HCT116 (cell line): ENCODE data around the gene KPNA4.

ENCODE experiments used
- ATF3 ChIP-seq: IDR thresholded peaks from 2 replicates; pipeline ENCODE4 v1.6.1; 2012
- CBX3 ChIP-seq: IDR thresholded peaks from 2 replicates; pipeline ENCODE4 v1.6.1; 2012; ENCODE audit warnings: low read depth
- CTCF ChIP-seq, 3 experiments: fragments of 200-600 bp in 1 of 3; sonication (generic) in 1 of 3; IDR thresholded peaks in 2 of 3; conservative IDR thresholded peaks in 1 of 3; 2 replicates each; pipeline ENCODE4 v1.5.1; 2012 to 2017; ENCODE audit warnings: low read depth in 2 of 3, low read length in 2 of 3, antibody characterized with exemption in 1 of 3, borderline replicate concordance in 1 of 3, control low read depth in 1 of 3, mild to moderate bottlenecking in 1 of 3, mixed read lengths in 1 of 3, mixed run types in 1 of 3, moderate library complexity in 1 of 3; ENCODE audit not compliant: insufficient read depth in 1 of 3
- EZH2phosphoT487 ChIP-seq: fragments of 200-600 bp; IDR thresholded peaks from 2 replicates; pipeline ENCODE4 v1.6.1; 2018; ENCODE audit warnings: antibody characterized with exemption, borderline replicate concordance
- RAD21 ChIP-seq: IDR thresholded peaks from 2 replicates; pipeline ENCODE4 v1.6.1; 2012; ENCODE audit warnings: low read depth, mild to moderate bottlenecking
- SP1 ChIP-seq: IDR thresholded peaks from 2 replicates; pipeline ENCODE4 v1.6.1; 2012; ENCODE audit warnings: low read depth

- TF ChIP-seq EZH2phosphoT487 (no peak), RAD21 (no peak), CTCF (IDR thresholded peaks at IDR 0.05 in 2 of 3, conservative IDR thresholded peaks at IDR 0.05 in 1 of 3; ENCODE audit: borderline replicate concordance in 1 of 3, insufficient read depth in 1 of 3, low read depth in 2 of 3, low read length in 2 of 3) (no peak), SP1 (no peak), ATF3 (no peak), CBX3 (no peak)
These were observed 84.4 kb downstream of the KPNA4 start for GRCh38 chr3:160480931-160481330.
